ENCODE measurements around the gene SPAG6. TPM values are rescaled to one million over a fixed set of nuclear protein-coding genes. Genes with fewer than 3 reads are reported as not detected.

SPAG6 gene
- total and polyA plus RNA-seq, 4 donors = 0.23 TPM; not detected in 3

DNA sequence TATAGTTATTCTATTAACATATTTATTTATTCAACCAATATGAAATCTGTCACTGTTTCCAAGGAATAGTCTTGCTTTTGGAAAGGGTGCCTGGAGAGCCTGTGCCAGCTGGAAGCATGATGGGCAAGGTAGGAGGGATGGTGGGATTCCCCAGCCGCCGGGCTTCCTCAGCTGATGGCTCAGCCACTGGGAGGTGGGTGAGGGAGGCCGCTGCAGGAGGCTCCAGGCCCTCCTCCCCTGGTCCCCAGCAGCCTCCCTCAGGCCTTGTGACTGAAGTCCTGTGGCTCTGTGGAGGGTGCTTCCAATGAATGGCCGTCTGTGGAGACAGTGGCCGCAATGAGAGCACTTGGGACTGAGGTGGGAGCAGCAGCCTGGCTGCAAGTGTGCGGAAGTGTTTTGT lies 27.0 kb downstream of the SPAG6 start:
- no peak overlapping the region for H3K4me3 ChIP-seq (ENCODE audit: low read depth in 1 of 3, low read length in 3 of 3)
- H3K36me3 ChIP-seq (ENCODE audit: control insufficient read depth in 4 of 4, insufficient read depth in 3 of 4, low read depth in 1 of 4, low read length in 3 of 4) = no peaks in the 10 kb centered on the region
- H3K4me1 ChIP-seq (ENCODE audit: control insufficient read depth in 4 of 4, insufficient read depth in 4 of 4, low read length in 3 of 4) = no peaks in the 10 kb centered on the region
- H3K27me3 ChIP-seq (ENCODE audit: control insufficient read depth in 4 of 4, insufficient read depth in 4 of 4, low read length in 3 of 4) = peaks cover 0 to 5% (median 0%) of the 10 kb centered on the region in 4 donors
- no peaks in the 10 kb centered on the region for H3K9me3 ChIP-seq (ENCODE audit: control insufficient read depth in 4 of 4, low read length in 3 of 4)
- H3K27ac ChIP-seq (ENCODE audit: low read depth in 1 of 2, low read length in 2 of 2) = no peak overlapping the region
- H3K9ac ChIP-seq (ENCODE audit: low read depth in 1 of 2, low read length in 2 of 2) = no peak overlapping the region
- DNase-seq (ENCODE audit: low spot score) = no peak
- TF ChIP-seq, protein P1, sequence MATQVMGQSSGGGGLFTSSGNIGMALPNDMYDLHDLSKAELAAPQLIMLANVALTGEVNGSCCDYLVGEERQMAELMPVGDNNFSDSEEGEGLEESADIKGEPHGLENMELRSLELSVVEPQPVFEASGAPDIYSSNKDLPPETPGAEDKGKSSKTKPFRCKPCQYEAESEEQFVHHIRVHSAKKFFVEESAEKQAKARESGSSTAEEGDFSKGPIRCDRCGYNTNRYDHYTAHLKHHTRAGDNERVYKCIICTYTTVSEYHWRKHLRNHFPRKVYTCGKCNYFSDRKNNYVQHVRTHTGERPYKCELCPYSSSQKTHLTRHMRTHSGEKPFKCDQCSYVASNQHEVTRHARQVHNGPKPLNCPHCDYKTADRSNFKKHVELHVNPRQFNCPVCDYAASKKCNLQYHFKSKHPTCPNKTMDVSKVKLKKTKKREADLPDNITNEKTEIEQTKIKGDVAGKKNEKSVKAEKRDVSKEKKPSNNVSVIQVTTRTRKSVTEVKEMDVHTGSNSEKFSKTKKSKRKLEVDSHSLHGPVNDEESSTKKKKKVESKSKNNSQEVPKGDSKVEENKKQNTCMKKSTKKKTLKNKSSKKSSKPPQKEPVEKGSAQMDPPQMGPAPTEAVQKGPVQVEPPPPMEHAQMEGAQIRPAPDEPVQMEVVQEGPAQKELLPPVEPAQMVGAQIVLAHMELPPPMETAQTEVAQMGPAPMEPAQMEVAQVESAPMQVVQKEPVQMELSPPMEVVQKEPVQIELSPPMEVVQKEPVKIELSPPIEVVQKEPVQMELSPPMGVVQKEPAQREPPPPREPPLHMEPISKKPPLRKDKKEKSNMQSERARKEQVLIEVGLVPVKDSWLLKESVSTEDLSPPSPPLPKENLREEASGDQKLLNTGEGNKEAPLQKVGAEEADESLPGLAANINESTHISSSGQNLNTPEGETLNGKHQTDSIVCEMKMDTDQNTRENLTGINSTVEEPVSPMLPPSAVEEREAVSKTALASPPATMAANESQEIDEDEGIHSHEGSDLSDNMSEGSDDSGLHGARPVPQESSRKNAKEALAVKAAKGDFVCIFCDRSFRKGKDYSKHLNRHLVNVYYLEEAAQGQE (IDR thresholded peaks at IDR 0.05) = no peak
- no peak for TF ChIP-seq GABPA (IDR thresholded peaks at IDR 0.05 in 1 of 2, conservative IDR thresholded peaks at IDR 0.05 in 1 of 2)
- TF ChIP-seq ZBTB33 (IDR thresholded peaks at IDR 0.05) = no peak
- TF ChIP-seq ATF3 (IDR thresholded peaks at IDR 0.05) = no peak
- TF ChIP-seq NR2F2 (IDR thresholded peaks at IDR 0.05) = no peak
- no peak for TF ChIP-seq SP1 (IDR thresholded peaks at IDR 0.05)
- WGBS = 95% methylated on average over 6 of the region's 6 CpGs

- Histone ChIP-seq H3K9ac (ENCODE audit: low read depth in 1 of 2, low read length in 2 of 2) (no peak overlapping the region), H3K27ac (ENCODE audit: low read depth in 1 of 2, low read length in 2 of 2) (no peak overlapping the region), H3K36me3 (ENCODE audit: control insufficient read depth in 4 of 4, insufficient read depth in 3 of 4, low read depth in 1 of 4, low read length in 3 of 4) (no peaks in the 10 kb centered on the region), H3K4me3 (ENCODE audit: low read depth in 1 of 3, low read length in 3 of 3) (no peak overlapping the region), H3K4me1 (ENCODE audit: control insufficient read depth in 4 of 4, insufficient read depth in 4 of 4, low read length in 3 of 4) (no peaks in the 10 kb centered on the region), H3K9me3 (ENCODE audit: control insufficient read depth in 4 of 4, low read length in 3 of 4) (no peaks in the 10 kb centered on the region), H3K27me3 (ENCODE audit: control insufficient read depth in 4 of 4, insufficient read depth in 4 of 4, low read length in 3 of 4) (peaks cover 0 to 5% (median 0%) of the 10 kb centered on the region in 4 donors)
- no peak for TF ChIP-seq NR2F2 (IDR thresholded peaks at IDR 0.05)
- TF ChIP-seq EGR1 (IDR thresholded peaks at IDR 0.05; ENCODE audit: low read depth in 2 of 2) = no peak
- TF ChIP-seq RAD21 (IDR thresholded peaks at IDR 0.05) = no peak
- DNase-seq (ENCODE audit: low spot score) = no peak
- 87% methylated on average over 9 of the region's 9 CpGs for WGBS
Observed at GRCh38 chr10:22372917-22373316, 27.6 kb downstream of the SPAG6 start.

GRCh38 chr10:22374489-22375126 lies 29.3 kb downstream of the SPAG6 start:
- no peak for TF ChIP-seq RAD21 (IDR thresholded peaks at IDR 0.05)
- TF ChIP-seq, protein P2, sequence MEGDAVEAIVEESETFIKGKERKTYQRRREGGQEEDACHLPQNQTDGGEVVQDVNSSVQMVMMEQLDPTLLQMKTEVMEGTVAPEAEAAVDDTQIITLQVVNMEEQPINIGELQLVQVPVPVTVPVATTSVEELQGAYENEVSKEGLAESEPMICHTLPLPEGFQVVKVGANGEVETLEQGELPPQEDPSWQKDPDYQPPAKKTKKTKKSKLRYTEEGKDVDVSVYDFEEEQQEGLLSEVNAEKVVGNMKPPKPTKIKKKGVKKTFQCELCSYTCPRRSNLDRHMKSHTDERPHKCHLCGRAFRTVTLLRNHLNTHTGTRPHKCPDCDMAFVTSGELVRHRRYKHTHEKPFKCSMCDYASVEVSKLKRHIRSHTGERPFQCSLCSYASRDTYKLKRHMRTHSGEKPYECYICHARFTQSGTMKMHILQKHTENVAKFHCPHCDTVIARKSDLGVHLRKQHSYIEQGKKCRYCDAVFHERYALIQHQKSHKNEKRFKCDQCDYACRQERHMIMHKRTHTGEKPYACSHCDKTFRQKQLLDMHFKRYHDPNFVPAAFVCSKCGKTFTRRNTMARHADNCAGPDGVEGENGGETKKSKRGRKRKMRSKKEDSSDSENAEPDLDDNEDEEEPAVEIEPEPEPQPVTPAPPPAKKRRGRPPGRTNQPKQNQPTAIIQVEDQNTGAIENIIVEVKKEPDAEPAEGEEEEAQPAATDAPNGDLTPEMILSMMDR (IDR thresholded peaks at IDR 0.05; ENCODE audit: low read depth, low read length, missing input control) = no peak
- no peak for TF ChIP-seq GABPA (IDR thresholded peaks at IDR 0.05 in 1 of 2, conservative IDR thresholded peaks at IDR 0.05 in 1 of 2)
- no peak for TF ChIP-seq NR2F2 (IDR thresholded peaks at IDR 0.05)
- H3K4me1 ChIP-seq (ENCODE audit: control insufficient read depth in 4 of 4, insufficient read depth in 4 of 4, low read length in 3 of 4) = no peaks in the 10 kb centered on the region
- no peak for DNase-seq (ENCODE audit: low spot score)
- H3K27ac ChIP-seq (ENCODE audit: low read depth in 1 of 2, low read length in 2 of 2) = no peak overlapping the region
- WGBS = 78% methylated on average over 3 of the region's 3 CpGs
- no peak overlapping the region for H3K9ac ChIP-seq (ENCODE audit: low read depth in 1 of 2, low read length in 2 of 2)
- peaks cover 0 to 3% (median 0%) of the 10 kb centered on the region in 4 donors for H3K27me3 ChIP-seq (ENCODE audit: control insufficient read depth in 4 of 4, insufficient read depth in 4 of 4, low read length in 3 of 4)
- H3K9me3 ChIP-seq (ENCODE audit: control insufficient read depth in 4 of 4, low read length in 3 of 4) = no peaks in the 10 kb centered on the region
- no peaks in the 10 kb centered on the region for H3K36me3 ChIP-seq (ENCODE audit: control insufficient read depth in 4 of 4, insufficient read depth in 3 of 4, low read depth in 1 of 4, low read length in 3 of 4)
- H3K4me3 ChIP-seq (ENCODE audit: low read depth in 1 of 3, low read length in 3 of 3) = no peak overlapping the region

Data from liver (tissue), 9 donors.